ENCODE measurements around the gene LAPTM4A.

GRCh38 chr2:20015482-20016083 is 35.8 kb downstream of the LAPTM4A start:
- TF ChIP-seq CTCF (IDR thresholded peaks at IDR 0.05 in 8 of 11, conservative IDR thresholded peaks at IDR 0.05 in 3 of 11) (peak in 9 of 11 experiments; percentile 34 to 62 (median 47)), POLR2A (IDR thresholded peaks at IDR 0.05) (no peak)

Data from spleen (tissue), 7 donors.